GDM1 (cell line): Measurements from ENCODE around the gene AVP.
"Not testable (repeated sequence)": the region's sequence is repeated elsewhere in the genome, so short reads cannot be mapped to it uniquely, and the experiment has no call there.

ENCODE experiments used
- DNase-seq: peaks from one replicate; lab custom pipeline; 2025; lab: John Stamatoyannopoulos, UW

AVP gene

GRCh38 chr20:3082955-3083952 is 1.3 kb downstream of the AVP start:
- DNase-seq, result no peak

- DNase-seq, result no peak
Measured at GRCh38 chr20:3082306-3082951, 2.1 kb downstream of the AVP start.

- DNase-seq, result no peak
Measured at GRCh38 chr20:3081641-3082040, 2.9 kb downstream of the AVP start.

DNA sequence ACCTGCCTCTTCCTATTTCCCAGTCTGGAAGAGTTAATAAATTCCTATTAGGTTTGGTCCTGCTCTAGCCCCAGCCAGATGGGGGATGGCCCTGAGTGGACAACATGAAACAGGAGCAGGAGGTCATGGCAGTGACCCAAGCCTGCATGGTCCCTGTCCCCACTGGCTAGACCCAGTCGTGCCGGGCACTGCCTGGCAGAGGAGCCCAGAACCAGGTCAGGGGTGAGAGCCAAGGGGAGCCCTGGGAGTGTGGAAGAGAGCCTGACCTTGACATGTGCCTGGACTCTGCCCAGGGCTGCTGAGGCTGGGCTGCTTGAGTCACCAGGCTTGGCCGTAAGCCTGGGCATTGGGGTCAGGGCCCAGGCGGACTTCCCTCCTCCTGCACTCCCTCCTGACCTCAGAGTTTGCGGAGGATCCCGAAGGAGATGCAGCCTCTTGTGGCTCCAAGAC is 3.6 kb downstream of the AVP start:
- no peak for DNase-seq

DNA sequence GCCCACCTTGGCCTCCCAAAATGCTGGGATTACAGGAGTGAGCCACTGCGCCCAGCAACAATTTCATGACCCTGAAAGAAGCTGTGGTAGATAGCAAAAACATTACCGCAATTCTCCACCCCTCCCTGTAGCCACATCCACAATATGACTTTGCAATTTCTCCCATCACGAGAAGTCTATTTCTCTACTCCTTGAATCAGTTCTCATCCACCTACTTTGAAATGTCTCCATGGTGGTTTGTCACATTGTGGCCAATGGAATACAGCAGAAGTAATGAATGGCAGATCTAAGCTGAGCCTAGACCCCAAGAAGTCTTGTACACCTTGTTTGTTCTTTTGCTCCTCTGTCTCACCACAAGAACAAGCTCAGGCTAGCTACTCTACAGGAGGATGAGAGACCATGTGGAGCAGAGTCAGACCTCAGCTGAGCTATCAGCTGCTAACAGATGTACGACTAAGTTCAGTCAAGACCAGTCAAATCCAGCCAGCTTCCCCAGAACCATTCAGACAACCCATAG is 6.8 kb downstream of the AVP start:
- peak; percentile 56 for DNase-seq

- not testable (repeated sequence) for DNase-seq
Measured at GRCh38 chr20:3075315-3075714, 9.2 kb downstream of the AVP start.

GRCh38 chr20:3074812-3075211 is 9.7 kb downstream of the AVP start:
- DNase-seq, result peak; percentile 24

DNA sequence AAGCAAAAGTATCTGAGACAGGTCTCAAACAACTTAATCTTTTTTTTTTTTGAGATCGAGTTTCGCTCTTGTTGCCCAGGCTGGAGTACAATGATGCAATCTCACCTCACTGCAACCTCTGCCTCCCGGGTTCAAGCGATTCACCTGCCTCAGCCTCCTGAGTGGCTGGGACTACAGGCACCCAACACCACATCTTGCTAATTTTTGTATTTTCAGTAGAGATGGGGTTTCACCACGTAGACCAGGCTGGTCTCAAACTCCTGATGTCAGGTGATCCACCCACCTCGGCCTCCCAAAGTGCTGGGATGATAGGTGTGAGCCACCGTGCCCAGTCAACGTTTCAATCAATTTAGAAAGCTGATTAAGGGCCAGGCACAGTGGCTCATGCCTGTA is 11.3 kb downstream of the AVP start:
- DNase-seq, result not testable (repeated sequence)

DNA sequence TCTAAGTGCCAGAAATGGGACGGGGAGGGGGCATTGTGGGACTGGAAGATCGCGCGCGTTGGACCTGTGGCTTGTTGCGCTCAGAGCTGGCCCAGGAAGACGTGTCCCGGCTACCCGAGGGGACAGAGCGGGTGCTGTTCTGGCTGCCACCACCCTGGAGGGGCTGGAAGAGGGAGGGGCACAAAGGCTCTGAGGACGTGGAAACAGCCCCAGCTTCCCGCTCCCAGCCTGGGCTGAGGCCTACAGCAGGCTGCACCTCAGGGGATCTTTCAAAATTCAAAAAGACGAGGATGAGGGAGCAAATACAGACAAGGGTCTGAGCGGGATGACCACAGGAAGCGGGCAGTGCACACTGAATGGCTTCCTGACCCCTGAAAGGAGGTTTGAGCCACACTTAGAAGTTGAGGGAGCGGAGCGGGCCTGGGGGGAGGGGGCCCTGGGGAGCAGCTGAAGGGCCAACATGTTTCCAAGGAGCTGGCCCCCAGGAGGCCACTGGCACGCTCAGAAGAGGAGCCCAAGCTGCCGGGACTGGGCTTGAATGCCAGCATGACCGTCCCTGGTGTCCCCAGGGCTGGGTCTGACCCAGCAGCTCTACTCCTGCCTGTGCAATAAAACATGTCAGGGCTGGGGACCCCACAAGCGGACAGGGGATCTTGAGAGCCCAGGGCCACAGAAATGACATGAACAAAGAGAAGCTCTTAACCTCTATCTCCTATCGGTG is 11.8 kb downstream of the AVP start:
- DNase-seq, result no peak

DNA sequence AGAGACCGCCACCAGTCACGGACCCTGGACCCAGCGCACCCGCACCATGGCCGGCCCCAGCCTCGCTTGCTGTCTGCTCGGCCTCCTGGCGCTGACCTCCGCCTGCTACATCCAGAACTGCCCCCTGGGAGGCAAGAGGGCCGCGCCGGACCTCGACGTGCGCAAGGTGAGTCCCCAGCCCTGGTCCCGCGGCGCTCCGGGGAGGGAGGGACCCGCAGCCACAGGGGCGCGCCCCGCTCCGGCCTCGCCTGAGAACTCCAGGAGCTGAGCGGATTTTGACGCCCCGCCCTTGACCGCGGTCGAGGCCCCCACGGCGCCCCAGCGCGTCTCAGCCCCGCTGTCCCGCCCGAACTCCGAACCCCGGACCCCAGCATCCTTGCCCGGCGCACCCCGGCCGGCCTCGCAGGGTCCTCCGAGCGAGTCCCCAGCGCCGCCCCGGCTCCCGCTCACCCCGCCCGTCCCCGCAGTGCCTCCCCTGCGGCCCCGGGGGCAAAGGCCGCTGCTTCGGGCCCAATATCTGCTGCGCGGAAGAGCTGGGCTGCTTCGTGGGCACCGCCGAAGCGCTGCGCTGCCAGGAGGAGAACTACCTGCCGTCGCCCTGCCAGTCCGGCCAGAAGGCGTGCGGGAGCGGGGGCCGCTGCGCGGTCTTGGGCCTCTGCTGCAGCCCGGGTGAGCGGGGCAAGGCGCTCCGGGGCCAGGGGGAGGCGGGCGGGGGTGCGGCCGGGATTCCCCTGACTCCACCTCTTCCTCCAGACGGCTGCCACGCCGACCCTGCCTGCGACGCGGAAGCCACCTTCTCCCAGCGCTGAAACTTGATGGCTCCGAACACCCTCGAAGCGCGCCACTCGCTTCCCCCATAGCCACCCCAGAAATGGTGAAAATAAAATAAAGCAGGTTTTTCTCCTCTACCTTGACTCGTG is 12.7 kb downstream of the AVP start, which contains the start of gene OXT:
Gene OXT, plus strand, starts transcription at position 11 of the 920 bp plus-strand sequence. Its CDS starts 36 bp downstream, at position 47.
- no peak for DNase-seq

- no peak for DNase-seq
Measured at GRCh38 chr20:3071266-3071609, 13.3 kb downstream of the AVP start.

- DNase-seq, result no peak
Measured at GRCh38 chr20:3070725-3071124, 13.8 kb downstream of the AVP start.

DNA sequence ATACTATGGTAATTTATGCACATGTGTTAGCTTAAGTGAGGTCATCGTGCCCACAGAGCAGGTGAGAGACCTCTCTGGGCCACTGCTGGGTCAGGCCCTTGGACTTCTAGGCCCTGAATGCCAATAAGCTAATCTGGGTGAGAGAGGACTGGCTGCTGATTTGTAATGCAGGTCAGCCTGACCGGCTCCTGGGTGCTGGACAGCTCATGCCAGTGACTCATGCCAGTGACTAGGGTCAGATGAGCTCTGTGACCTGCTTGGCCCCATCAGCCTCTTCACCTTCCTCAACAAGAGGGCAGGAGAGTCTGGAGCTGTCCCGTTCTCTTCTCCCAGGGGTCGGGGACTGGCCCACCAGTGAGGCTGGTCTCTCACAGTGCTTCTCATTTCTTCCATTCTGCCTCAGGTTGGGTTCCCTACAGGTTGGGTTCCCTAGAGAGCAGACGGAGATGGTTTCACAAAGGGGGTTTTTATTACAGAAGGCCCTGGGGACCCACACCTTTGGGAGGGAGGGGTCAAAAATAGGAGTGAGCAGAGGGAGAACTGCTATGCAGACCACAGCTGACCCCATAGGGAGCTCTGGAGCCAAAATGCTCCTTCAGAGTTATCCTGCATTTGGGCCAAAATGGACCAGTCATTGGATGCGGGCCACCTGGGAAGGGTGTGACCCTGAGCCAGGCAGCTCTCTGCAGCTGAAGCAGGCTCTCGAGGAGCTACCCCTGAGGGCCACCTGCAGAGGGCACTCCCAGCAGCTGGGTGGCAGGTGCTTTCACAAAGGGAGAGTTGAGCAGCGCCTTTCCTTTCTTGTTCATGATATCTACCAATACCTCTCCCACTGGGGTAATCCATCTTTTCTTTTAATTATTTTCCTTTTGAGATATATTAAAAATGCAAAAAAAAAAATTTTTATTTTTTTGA is 15.3 kb downstream of the AVP start:
- peak; percentile 29 for DNase-seq

- no peak for DNase-seq
Measured at GRCh38 chr20:3068075-3068474, 16.4 kb downstream of the AVP start.

DNA sequence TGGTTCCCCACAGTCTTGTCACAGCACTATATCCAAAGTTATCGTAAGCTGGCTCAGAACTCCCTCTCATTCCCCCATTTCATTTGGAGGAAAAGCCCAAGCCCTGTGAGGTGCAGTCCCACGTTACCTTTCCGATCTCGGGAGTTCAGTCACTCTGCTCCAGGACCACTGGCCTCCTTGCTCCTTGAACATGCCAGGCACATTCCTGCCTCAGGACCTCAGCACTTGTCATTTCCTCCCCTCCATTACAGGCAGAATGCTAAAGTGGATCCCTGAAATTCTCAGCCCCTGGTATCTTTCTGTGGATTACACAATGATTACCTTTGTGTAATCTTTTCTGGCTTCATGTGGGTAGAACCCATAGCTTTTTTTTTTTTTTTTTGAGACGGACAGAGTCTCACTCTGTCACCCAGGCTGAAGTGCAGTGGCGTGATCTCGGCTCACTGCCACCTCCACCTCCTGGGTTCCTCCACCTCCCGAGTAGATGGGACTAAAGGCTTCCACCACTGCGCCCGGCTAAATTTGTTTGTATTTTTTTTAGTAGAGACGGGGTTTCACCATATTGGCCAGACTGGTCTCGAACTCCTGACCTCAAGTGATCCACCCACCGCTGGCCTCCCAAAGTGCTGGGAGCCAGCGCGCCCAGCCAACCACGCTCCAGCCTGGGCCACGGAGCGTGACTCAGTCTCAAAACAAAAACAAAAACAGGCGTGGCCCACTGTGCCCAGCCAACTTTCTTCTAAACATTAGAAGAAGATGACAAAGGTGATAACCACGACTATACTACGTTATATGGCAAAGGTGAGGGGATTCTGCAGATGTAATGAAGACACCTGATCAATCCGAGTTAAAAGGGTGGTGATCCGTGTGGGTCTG is 17.1 kb downstream of the AVP start:
- DNase-seq, result no peak

DNA sequence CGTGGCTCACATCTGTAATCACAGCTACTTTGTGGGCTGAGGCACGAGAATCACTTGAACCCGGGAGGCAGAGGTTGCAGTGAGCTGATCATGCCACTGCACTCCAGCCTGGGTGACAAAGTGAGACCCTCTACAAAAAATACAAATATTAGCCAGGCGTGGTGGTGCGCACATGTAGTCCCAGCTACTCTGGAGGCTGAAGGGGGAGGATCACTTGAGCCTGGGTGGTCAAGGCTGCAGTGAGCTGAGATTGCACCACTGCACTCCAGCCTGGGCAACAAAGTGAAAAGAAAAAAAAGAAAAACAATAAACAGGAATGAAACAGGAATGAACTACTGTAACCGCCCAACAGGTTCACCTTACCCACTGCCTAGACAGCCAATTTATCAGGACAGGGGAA is 20.4 kb downstream of the AVP start:
- not testable (repeated sequence) for DNase-seq

GRCh38 chr20:3059489-3059888 is 25.0 kb downstream of the AVP start:
- no peak for DNase-seq

GRCh38 chr20:3051385-3052019 is 33.0 kb downstream of the AVP start:
- no peak for DNase-seq
